Measurements from ENCODE around the gene BTRC.

GRCh38 chr10:101558204-101558603, 204.2 kb downstream of the BTRC start:
- TF ChIP-seq SP1 (CRISPR knock-in tag; conservative IDR thresholded peaks at IDR 0.05) (no peak), TCF7 (CRISPR knock-in tag; IDR thresholded peaks at IDR 0.05; ENCODE audit: low read depth) (no peak), JUN (CRISPR knock-in tag; IDR thresholded peaks at IDR 0.05) (no peak), CTCF (IDR thresholded peaks at IDR 0.05) (no peak)
- TF ChIP-seq, protein P1, sequence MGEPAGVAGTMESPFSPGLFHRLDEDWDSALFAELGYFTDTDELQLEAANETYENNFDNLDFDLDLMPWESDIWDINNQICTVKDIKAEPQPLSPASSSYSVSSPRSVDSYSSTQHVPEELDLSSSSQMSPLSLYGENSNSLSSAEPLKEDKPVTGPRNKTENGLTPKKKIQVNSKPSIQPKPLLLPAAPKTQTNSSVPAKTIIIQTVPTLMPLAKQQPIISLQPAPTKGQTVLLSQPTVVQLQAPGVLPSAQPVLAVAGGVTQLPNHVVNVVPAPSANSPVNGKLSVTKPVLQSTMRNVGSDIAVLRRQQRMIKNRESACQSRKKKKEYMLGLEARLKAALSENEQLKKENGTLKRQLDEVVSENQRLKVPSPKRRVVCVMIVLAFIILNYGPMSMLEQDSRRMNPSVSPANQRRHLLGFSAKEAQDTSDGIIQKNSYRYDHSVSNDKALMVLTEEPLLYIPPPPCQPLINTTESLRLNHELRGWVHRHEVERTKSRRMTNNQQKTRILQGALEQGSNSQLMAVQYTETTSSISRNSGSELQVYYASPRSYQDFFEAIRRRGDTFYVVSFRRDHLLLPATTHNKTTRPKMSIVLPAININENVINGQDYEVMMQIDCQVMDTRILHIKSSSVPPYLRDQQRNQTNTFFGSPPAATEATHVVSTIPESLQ (CRISPR knock-in tag; IDR thresholded peaks at IDR 0.05) = no peak
